Activated T-cell treated with anti-CD3 and anti-CD28 coated beads for 4 hours (primary cell): ENCODE data around the gene SOHLH2.

Experiments used
- DNase-seq: peaks from one replicate; pipeline ENCODE4 v3.0.0-alpha.2; 2020

The SOHLH2 gene, protein sequence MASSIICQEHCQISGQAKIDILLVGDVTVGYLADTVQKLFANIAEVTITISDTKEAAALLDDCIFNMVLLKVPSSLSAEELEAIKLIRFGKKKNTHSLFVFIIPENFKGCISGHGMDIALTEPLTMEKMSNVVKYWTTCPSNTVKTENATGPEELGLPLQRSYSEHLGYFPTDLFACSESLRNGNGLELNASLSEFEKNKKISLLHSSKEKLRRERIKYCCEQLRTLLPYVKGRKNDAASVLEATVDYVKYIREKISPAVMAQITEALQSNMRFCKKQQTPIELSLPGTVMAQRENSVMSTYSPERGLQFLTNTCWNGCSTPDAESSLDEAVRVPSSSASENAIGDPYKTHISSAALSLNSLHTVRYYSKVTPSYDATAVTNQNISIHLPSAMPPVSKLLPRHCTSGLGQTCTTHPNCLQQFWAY

DNA sequence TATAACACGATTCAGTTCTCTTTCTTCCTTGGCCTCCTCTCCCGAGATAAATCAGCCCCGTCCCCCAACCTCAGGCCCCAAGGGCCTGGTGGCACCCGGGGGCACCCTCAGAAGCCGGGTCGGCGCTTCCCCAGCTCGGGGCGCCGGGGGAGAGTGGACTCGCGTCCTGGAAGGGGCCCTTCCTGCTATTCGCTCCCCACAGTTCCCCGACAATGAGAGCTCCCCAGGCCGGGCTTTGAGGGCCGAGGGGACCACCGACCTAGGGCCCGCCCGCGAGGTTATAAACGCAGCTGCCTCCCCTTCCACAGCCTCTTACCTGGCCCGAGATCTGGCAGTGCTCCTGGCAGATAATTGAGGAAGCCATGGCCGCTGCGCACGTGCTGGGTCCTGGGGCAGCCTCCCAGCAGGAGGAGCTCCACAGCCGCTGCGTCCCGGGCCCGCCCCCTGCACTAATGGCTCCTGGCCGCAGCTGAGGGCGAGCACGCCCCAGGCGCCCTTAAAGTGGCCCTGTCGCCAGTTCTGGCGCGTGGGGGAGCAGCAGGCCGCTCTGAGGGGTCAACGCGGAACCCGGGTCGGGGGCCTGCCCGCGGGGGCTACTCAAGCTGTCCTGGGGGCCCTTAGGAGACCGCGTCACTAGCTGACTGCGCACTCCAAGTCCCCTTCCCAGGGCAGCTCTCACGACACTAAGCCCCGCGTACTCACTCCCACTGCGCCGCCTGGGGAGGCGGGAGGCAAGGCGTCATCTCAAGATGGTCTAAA, at the start of gene SOHLH2:
SOHLH2 (minus strand) TSS at position 394 of the 759 bp plus-strand sequence; CDS start at position 364, 30 bp downstream.
- no peak for DNase-seq

DNA sequence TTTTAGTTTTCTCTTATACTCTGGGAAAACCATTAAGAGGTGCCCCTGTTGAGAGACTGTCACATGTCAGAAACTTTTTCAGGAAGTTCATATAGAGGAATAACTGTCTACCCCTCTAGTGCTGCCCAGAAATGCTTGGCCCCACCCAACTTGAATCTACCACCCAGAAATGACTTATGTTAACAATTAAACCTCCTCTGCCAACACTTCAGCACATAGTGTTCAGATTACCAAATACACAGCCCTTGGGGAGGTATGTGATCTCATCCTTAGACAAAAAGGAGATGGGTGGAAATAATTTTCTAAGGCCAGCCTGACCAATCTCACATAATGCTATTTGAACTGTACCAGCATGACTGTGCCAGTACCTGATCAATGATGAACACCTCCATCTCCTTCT, 47.6 kb upstream of the SOHLH2 start:
- DNase-seq: no peak

GRCh38 chr13:36261011-36261410, 46.7 kb upstream of the SOHLH2 start:
- DNase-seq: no peak

- no peak for DNase-seq
Observed at GRCh38 chr13:36259361-36260137, 45.2 kb upstream of the SOHLH2 start.

GRCh38 chr13:36258831-36259230, 44.5 kb upstream of the SOHLH2 start:
- DNase-seq: no peak

GRCh38 chr13:36251526-36251925, 37.2 kb upstream of the SOHLH2 start:
- DNase-seq: no peak

- DNase-seq: no peak
Observed at GRCh38 chr13:36251017-36251416, 36.7 kb upstream of the SOHLH2 start.

GRCh38 chr13:36248700-36249099, 34.3 kb upstream of the SOHLH2 start:
- DNase-seq: no peak

GRCh38 chr13:36244990-36245389, 30.6 kb upstream of the SOHLH2 start:
- no peak for DNase-seq

DNA sequence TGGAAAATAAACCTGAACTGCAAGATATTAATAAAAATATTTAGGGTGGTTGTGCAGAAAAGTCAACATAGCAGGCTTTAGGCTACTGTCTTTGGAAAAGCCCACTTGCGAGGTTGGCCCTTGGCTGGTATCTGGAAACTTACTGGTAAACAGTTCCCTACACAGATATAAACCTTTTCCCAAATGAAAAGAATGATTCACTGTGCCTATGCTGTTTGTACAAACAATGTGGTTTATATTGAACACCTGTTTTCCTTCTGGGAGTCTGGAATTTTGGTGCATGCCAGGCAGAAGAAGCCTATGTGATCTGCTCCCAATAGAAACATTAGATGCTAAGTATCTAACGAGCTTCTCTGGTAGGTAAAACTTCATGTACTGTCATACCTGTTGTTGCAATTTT, 29.7 kb upstream of the SOHLH2 start:
- DNase-seq: no peak

GRCh38 chr13:36242761-36243160, 28.4 kb upstream of the SOHLH2 start:
- no peak for DNase-seq

DNA sequence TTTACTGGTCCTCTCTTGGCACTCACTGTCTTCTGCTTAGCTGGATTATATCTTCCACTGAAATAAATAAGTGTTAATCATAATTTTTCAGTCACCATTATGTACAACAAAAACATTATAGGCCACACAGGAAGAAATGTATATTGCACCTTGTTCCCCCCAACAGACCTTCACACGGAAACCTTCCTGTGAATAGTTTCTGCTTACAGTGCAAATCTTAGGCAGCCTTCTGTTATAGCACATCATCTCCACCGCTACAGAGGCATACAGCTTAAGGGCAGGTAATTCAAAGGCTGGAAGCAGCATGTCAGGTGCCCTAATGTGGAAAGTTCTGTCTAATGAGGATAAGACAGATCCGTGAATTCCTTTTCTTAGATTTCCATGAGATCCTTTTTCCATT, 16.9 kb upstream of the SOHLH2 start:
- no peak for DNase-seq

GRCh38 chr13:36224730-36225129, 10.4 kb upstream of the SOHLH2 start:
- DNase-seq: no peak

DNA sequence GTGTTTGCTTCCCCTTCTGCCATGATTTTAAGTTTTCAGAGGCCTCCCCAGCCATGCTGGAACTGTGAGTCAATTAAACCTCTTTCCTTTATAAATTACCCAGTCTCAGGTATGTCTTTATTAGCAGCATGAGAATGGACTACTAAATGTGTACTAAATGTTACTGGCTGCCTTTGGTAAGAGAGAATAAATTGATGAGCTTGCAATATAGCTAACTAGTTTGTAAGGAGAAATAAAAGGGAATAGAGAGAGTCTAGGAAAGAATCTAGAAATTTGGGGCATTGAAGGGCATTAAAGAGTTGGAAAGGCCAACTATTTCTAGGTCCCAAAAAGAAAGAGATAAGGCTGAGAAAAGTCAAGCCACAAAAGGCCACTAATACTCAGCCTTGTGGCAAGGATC, 5.5 kb upstream of the SOHLH2 start:
- DNase-seq: no peak

DNA sequence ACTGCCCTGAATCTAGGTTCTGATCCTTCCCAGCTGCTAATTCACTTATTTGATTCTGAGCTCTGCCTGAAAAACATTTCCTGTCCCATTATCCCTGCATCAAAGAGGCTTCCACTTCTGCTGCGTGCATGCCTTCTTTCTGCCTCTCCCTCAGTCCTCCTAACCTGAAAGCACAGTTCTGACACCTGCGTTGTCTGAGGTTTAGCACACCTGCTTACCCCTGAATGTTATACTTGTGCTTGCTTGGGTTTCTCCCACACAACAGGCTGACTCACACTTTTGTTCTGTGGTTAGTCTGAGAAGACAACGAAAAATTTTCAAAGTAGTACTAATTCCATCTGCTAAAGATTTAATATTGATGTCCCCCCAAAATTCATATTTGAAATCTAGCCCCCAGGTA, 3.1 kb upstream of the SOHLH2 start:
- DNase-seq: no peak

DNA sequence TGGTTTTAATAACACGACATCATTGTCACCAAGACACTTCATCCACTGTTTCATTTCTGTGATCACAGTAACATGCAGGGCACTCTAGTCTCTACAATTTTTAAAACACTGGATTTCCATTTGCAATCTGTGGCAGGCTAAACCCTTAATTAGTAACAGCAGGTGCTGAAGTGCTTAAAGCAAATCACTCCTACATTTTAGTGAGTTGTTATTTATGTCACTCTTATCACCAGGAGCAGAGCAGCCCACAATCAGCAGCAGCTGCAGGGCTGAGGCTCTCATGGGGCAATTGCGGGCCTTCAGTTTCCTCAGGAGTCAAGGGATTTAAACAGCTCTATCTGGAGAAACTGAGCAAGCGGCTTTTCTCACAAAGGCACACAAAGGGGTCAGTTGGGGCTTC, 1.6 kb downstream of the SOHLH2 start:
- DNase-seq: no peak

DNA sequence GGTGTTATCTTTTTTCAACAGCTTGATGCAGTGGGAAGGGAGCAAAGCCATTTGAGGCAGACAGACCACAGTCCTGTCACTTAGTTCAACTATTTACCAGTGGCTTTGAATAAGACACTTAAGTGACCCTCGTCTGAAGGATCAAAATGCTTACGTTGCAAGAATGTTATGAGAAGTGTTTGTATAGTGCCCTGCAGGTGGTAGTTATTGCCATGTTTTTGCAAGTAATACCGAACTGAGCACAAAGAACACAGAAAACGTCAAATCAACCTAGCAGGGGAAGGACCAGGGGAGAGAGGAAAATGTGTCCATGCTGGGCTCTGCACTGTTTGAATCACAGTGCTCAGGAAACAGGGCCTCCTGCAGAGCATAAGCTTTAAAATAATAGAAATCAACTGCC, 2.8 kb downstream of the SOHLH2 start:
- no peak for DNase-seq

GRCh38 chr13:36210738-36211137, 3.6 kb downstream of the SOHLH2 start:
- no peak for DNase-seq

- DNase-seq: no peak
Observed at GRCh38 chr13:36207672-36208071, 6.7 kb downstream of the SOHLH2 start.

DNA sequence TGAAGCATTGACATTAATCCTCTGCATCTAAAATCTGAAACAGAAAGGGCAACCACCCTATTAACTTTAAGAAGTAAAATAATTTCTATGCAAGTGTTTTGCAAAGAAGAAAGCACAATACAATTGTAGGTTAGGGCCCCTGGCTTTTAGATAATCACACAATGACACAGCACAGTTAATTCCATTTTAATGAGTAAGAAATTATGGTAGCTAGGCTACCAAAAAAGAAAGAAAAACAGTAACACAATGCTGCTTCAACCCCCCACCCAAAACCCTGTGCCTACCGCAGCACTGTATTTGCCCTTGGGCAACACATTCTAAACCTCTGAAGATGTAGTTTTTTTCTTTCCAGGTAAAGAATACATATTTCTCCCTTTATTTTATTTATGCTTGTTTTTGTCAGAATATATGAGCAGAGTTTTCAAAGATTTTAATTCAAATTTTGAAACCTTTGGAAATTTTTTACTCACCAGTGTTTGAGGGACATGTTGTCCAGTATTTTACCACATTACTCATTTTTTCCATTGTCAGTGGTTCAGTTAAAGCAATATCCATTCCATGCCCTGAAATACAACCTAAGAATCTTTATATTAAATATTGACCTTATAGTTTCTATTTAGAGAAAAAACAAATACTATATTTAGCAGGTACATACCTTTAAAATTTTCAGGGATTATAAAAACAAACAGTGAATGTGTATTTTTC, 21.1 kb downstream of the SOHLH2 start:
- DNase-seq: no peak

DNA sequence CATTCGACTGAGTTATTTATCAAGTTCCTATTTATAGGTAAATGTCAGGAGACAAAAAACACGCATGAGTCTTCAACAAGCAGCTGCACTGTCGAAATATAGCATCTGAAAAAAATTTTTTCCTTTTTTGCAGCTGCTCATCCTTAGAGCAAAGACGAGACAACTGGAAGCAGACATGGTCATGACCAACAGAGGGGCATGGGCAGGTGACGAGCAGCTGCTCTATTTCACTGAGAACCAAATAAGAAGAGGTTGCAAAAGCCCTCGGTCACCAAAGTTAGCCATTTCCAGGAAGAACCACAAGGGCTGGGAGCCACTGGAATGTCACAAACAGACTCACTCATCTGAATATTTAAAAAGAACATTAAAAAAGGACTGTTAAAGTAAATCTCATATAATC, 22.2 kb downstream of the SOHLH2 start:
- DNase-seq: no peak

GRCh38 chr13:36190771-36191170, 23.6 kb downstream of the SOHLH2 start:
- no peak for DNase-seq

GRCh38 chr13:36188441-36188840, 25.9 kb downstream of the SOHLH2 start:
- no peak for DNase-seq
